NT2/D1 (cell line): Measurements from ENCODE around the gene PILRA.

Experiments used
- YY1 ChIP-seq: IDR thresholded peaks from 2 replicates; pipeline ENCODE4 v1.6.1; 2011; ENCODE audit not compliant: insufficient read length, insufficient read depth
- ZNF274 ChIP-seq: IDR thresholded peaks from 2 replicates; pipeline ENCODE4 v1.6.1; 2011; ENCODE audit warnings: mild to moderate bottlenecking, low read depth, low read length

- TF ChIP-seq YY1, result no peak
- TF ChIP-seq ZNF274, result no peak
These were observed 8.8 kb upstream of the PILRA start for GRCh38 chr7:100364480-100364879.
